Endothelial cell of umbilical vein (primary cell): ENCODE measurements around the gene JDP2. TPM values are rescaled to one million over a fixed set of nuclear protein-coding genes. Genes with fewer than 3 reads are reported as not detected.

ENCODE experiments used
- Bru-seq: library from RNA; stranded (reverse); fragments of 400-500 nt; gene quantifications from one replicate; lab custom pipeline; 2021; lab: Mats Ljungman, UMichigan
- BruChase-seq, 2 experiments: library from RNA; stranded (reverse); fragments of 400-500 nt; gene quantifications; one replicate each; lab custom pipeline; 2021; lab: Mats Ljungman, UMichigan
- BruUV-seq: library from RNA; stranded (reverse); fragments of 400-500 nt; replicated peaks from 2 replicates; lab custom pipeline; 2021; lab: Mats Ljungman, UMichigan
- CTCF ChIA-PET: fragments of 300-600, 350-600 bp; sonication (Branson Sonifier 250); formaldehyde crosslinking; loops from one replicate; lab custom pipeline; 2021; ENCODE audit warnings: antibody characterized with exemption, inconsistent platforms; lab: Charles Lee
- POLR2A ChIA-PET: fragments of 300-600, 350-600 bp; sonication (Branson Sonifier 250); formaldehyde crosslinking; loops from one replicate; lab custom pipeline; 2021; ENCODE audit warnings: antibody characterized with exemption, inconsistent platforms; lab: Charles Lee
- DNase-seq: peaks from one replicate; pipeline ENCODE4 v3.0.0-alpha.2; 2011; ENCODE audit warnings: low read depth, low spot score
- FAIRE-seq: peaks from 2 replicates; lab custom pipeline; 2011; peaks lifted over from hg19 to GRCh38; lab: Jason Lieb, UNC
- H2AFZ ChIP-seq: 2 replicates; pipeline ENCODE4 v1.6.0; 2012; ENCODE audit warnings: low read depth, low read length, control low read depth, inconsistent platforms
- H3K27ac ChIP-seq: 2 replicates; pipeline ENCODE4 v1.5.1; 2011; ENCODE audit warnings: low read depth, mild to moderate bottlenecking, control low read depth, low read length, moderate library complexity; ENCODE audit not compliant: insufficient read depth
- H3K27me3 ChIP-seq, 2 experiments: 2 replicates each; pipeline versions ENCODE4 v1.6.0 to v1.6.1; 2011; ENCODE audit warnings: low read length in 2 of 2, mixed read lengths in 1 of 2; ENCODE audit not compliant: control insufficient read depth in 2 of 2, insufficient read depth in 2 of 2
- H3K36me3 ChIP-seq, 2 experiments: 2 replicates in 1 of 2; 3 replicates in 1 of 2; pipeline ENCODE4 v1.5.1; 2011; ENCODE audit warnings: low read length in 2 of 2, mild to moderate bottlenecking in 1 of 2, moderate library complexity in 1 of 2; ENCODE audit not compliant: control insufficient read depth in 2 of 2, insufficient read depth in 2 of 2; ENCODE audit errors: extremely low read depth in 1 of 2
- H3K4me1 ChIP-seq: 3 replicates; pipeline ENCODE4 v1.5.1; 2011; ENCODE audit warnings: mild to moderate bottlenecking, low read length; ENCODE audit not compliant: control insufficient read depth, insufficient read depth; ENCODE audit errors: extremely low read depth
- H3K4me2 ChIP-seq: 2 replicates; pipeline ENCODE4 v1.6.1; 2011; ENCODE audit warnings: low read length, control low read depth, mixed read lengths; ENCODE audit not compliant: insufficient read depth
- H3K4me3 ChIP-seq, 3 experiments: fragments of 200-600 bp in 1 of 3; sonication (generic), shearing (Covaris generic) in 1 of 3; replicated peaks in 1 of 3; 2 replicates each; pipeline ENCODE4 v1.5.1; 2011 to 2016; ENCODE audit warnings: control low read depth in 3 of 3, low read length in 3 of 3, mild to moderate bottlenecking in 2 of 3, inconsistent platforms in 1 of 3, low read depth in 1 of 3, moderate library complexity in 1 of 3; ENCODE audit not compliant: insufficient read depth in 1 of 3
- H3K79me2 ChIP-seq: 2 replicates; pipeline ENCODE4 v1.6.0; 2012; ENCODE audit warnings: low read length, inconsistent platforms; ENCODE audit not compliant: control insufficient read depth, insufficient read depth
- H3K9ac ChIP-seq: replicated peaks from 2 replicates; pipeline ENCODE3; 2011; ENCODE audit warnings: low read length, control low read depth; ENCODE audit not compliant: insufficient read depth; ENCODE audit errors: extremely low read depth
- H3K9me1 ChIP-seq: replicated peaks from 3 replicates; pipeline ENCODE4 v1.6.0; 2011; ENCODE audit warnings: mild to moderate bottlenecking, low read length; ENCODE audit not compliant: control insufficient read depth, insufficient read depth; ENCODE audit errors: extremely low read depth
- H3K9me3 ChIP-seq: replicated peaks from 2 replicates; pipeline ENCODE4 v1.5.1; 2012; ENCODE audit warnings: low read length, inconsistent platforms; ENCODE audit not compliant: control insufficient read depth, insufficient read depth
- H4K20me1 ChIP-seq: replicated peaks from 2 replicates; pipeline ENCODE3; 2011; ENCODE audit warnings: mild to moderate bottlenecking, low read length; ENCODE audit not compliant: control insufficient read depth, insufficient read depth; ENCODE audit errors: extremely low read depth
- CTCF ChIP-seq, 2 donors: IDR thresholded peaks; 1 replicate in 1 of 2; 2 replicates in 1 of 2; pipeline ENCODE4 v1.5.1; 2011; ENCODE audit warnings: low read length in 2 of 2, mild to moderate bottlenecking in 2 of 2, moderate library complexity in 2 of 2, control low read depth in 1 of 2, inconsistent platforms in 1 of 2, low read depth in 1 of 2; ENCODE audit not compliant: insufficient read depth in 1 of 2; ENCODE audit errors: extremely low read depth in 1 of 2
- EZH2 ChIP-seq: IDR thresholded peaks from 2 replicates; pipeline ENCODE4 v1.6.1; 2012; ENCODE audit warnings: borderline replicate concordance, low read depth, mild to moderate bottlenecking, moderate library complexity, low read length, inconsistent platforms; ENCODE audit not compliant: severe bottlenecking
- FOS ChIP-seq: IDR thresholded peaks from 2 replicates; pipeline ENCODE4 v1.6.1; 2011; ENCODE audit warnings: mild to moderate bottlenecking, low read length, moderate library complexity, borderline replicate concordance; ENCODE audit not compliant: insufficient read depth
- JUN ChIP-seq: IDR thresholded peaks from 2 replicates; pipeline ENCODE4 v1.6.1; 2011; ENCODE audit warnings: borderline replicate concordance, low read depth; ENCODE audit not compliant: insufficient read length, insufficient read depth
- MAX ChIP-seq: IDR thresholded peaks from 2 replicates; pipeline ENCODE4 v1.6.1; 2011; ENCODE audit not compliant: insufficient read depth, insufficient read length
- MYC ChIP-seq: IDR thresholded peaks from one replicate; pipeline ENCODE4 v1.6.1; 2011; ENCODE audit warnings: mild to moderate bottlenecking, low read depth, low read length
- POLR2A ChIP-seq: IDR thresholded peaks from 2 replicates; pipeline ENCODE4 v1.6.1; 2012; ENCODE audit warnings: low read depth, mild to moderate bottlenecking, control low read depth, low read length
- dilution Hi-C: fragments of 300-500 bp; cut with MboI; formaldehyde crosslinking; loops from one replicate; pipeline ENCODE4 v1.15.0; 2019; ENCODE audit warnings: low sequenced_read_pairs; ENCODE audit not compliant: extremely low pct_ligation_motif_present
- intact Hi-C: fragments of 100-400 bp; cut with micrococcal nuclease; formaldehyde crosslinking; loops from one replicate; pipeline ENCODE4 v1.10.0; 2022
- long read RNA-seq: library from polyadenylated mRNA; stranded (forward); transcript quantifications from one replicate; pipeline ENCODE4 v2.0.0, GENCODE V29; 2021
- polyA minus RNA-seq, 3 experiments: library from RNA; depleted of rRNA, polyadenylated mRNA; stranded (reverse); fragments of >200 nt; gene quantifications; 1 replicate in 1 of 3; 2 replicates in 2 of 3; pipeline ENCODE4 v1.2.3, GENCODE V29; 2011
- polyA plus RNA-seq, 4 experiments: library from polyadenylated mRNA; depleted of rRNA in 3 of 4; stranded (reverse) in 3 of 4; unstranded in 1 of 4; fragments of >200 nt; gene quantifications; 2 replicates each; pipeline versions ENCODE4 v1.2.1 to v1.2.3, GENCODE V29; 2011 to 2012; ENCODE audit warnings: missing spikeins in 1 of 4
- total RNA-seq: library from RNA; stranded (reverse); gene quantifications from 2 replicates; pipeline ENCODE4 v1.2.3, GENCODE V29; 2021

Gene JDP2
- total RNA-seq (10.6 and 10.8 TPM in 2 replicates), polyA plus RNA-seq (3.2 and 3.3 TPM in 2 replicates), polyA minus RNA-seq (2.0 and 2.2 TPM in 2 replicates), Bru-seq, nascent RNA (percentile 49 among the genes with signal in this experiment), BruChase-seq, experiment 1, labeled RNA remaining after a 6-hour chase (percentile 42 among the genes with signal in this experiment), BruChase-seq, experiment 2, labeled RNA remaining after a 2-hour chase (percentile 43 among the genes with signal in this experiment)
- polyA plus RNA-seq (2011; cell fraction: cytosol; rRNA removed), result 5.0 and 6.6 TPM in 2 replicates
- 3.1 and 3.6 TPM in 2 replicates for polyA plus RNA-seq (2011; cell fraction: nucleus; rRNA removed)
- 2.3 and 4.4 TPM in 2 replicates for polyA plus RNA-seq (2012)
- 19.0 TPM for polyA minus RNA-seq (2011; cell fraction: cytosol; rRNA and poly(A)+ RNA removed)
- 1.2 and 2.6 TPM in 2 replicates for polyA minus RNA-seq (2011; cell fraction: nucleus; rRNA and poly(A)+ RNA removed)
- long read RNA-seq, partial matches to known transcripts, result 0 of 4 reads
- long read RNA-seq, other reads (novel, unspliced or antisense), result 2 of 4 reads

- no TSS peak for BruUV-seq
- intact Hi-C loops, result loop anchor here (5.0 kb wide), 2 partner anchors 60 to 115 kb away; no protein-coding TSS in a partner anchor
These were observed at the start of gene JDP2 for GRCh38 chr14:75427482-75428229. TSS of gene JDP2 (plus strand) at chr14:75428022. CDS start at chr14:75437921, 9,899 bp downstream.

More at GRCh38 chr14:75427482-75428229, at the start of gene JDP2:
- TF ChIP-seq JUN, result no peak
- peak in 1 of 2 donors; percentile 0 for TF ChIP-seq CTCF (IDR thresholded peaks at IDR 0.05; ENCODE audit: extremely low read depth in 1 of 2, insufficient read depth in 1 of 2, low read depth in 1 of 2, low read length in 2 of 2)
- no peak for TF ChIP-seq FOS
- no peak for TF ChIP-seq MAX
- TF ChIP-seq MYC, result no peak
- TF ChIP-seq EZH2, result no peak
- TF ChIP-seq POLR2A, result peak; percentile 35
- FAIRE-seq (no peak), DNase-seq (peak; percentile 57)
- POLR2A ChIA-PET, result no interaction called here
- CTCF ChIA-PET, result interaction anchor here (0.8 to 1.2 kb wide), 5 partner anchors 62 to 134 kb away, joined by 3 to 7 read pairs (median 3); no protein-coding TSS in a partner anchor
- Histone ChIP-seq H3K27me3 (peaks cover 15 to 22% of the 10 kb centered on the region in 2 experiments), H3K9me3 (no peaks in the 10 kb centered on the region), H3K9ac (no peak within 1 kb of the TSS), H2AFZ (peak within 1 kb of the TSS; percentile 77), H3K9me1 (no peaks in the 10 kb centered on the region), H3K36me3 (no peaks in the 10 kb centered on the region), H4K20me1 (no peaks in the 10 kb centered on the region), H3K4me2 (peak within 1 kb of the TSS; percentile 57), H3K4me1 (no peaks in the 10 kb centered on the region), H3K79me2 (no peaks in the 10 kb centered on the region), H3K4me3 (peak within 1 kb of the TSS; percentile 46 to 72 (median 52)), H3K27ac (no peak within 1 kb of the TSS)
- dilution Hi-C loops, result no loop called here
